ENCODE measurements around the gene SPSB3.

SPSB3 gene

GRCh38 chr16:1775006-1775845, 7.1 kb downstream of the SPSB3 start:
- no peak for DNase-seq (ENCODE audit: low read depth, low spot score)

GRCh38 chr16:1774448-1774780, 8.0 kb downstream of the SPSB3 start:
- no peak for DNase-seq (ENCODE audit: low read depth, low spot score)

- no peak for DNase-seq (ENCODE audit: low read depth, low spot score)
These were observed 8.5 kb downstream of the SPSB3 start for GRCh38 chr16:1773703-1774447.

- no peak for DNase-seq (ENCODE audit: low read depth, low spot score)
These were observed 9.3 kb downstream of the SPSB3 start, which contains the start of gene MRPS34 for GRCh38 chr16:1772908-1773702. Gene MRPS34 (minus strand): TSS chr16:1773134. CDS start chr16:1773119, 15 bp downstream.

GRCh38 chr16:1772362-1772907, 9.9 kb downstream of the SPSB3 start, which contains the start of gene EME2:
Gene EME2 (plus strand): TSS chr16:1772810. CDS start chr16:1773228, 418 bp downstream.
- no peak for DNase-seq (ENCODE audit: low read depth, low spot score)

- DNase-seq (ENCODE audit: low read depth, low spot score): no peak
These were observed 10.5 kb downstream of the SPSB3 start for GRCh38 chr16:1771864-1772361.

GRCh38 chr16:1771188-1771863, 11.0 kb downstream of the SPSB3 start, which contains the start of gene NME3:
Gene NME3 (minus strand): TSS chr16:1771543. CDS start chr16:1771534, 9 bp downstream.
- DNase-seq (ENCODE audit: low read depth, low spot score): no peak

GRCh38 chr16:1770328-1771187, 11.8 kb downstream of the SPSB3 start:
- no peak for DNase-seq (ENCODE audit: low read depth, low spot score)

- DNase-seq (ENCODE audit: low read depth, low spot score): no peak
These were observed 12.7 kb downstream of the SPSB3 start for GRCh38 chr16:1769402-1770300.

GRCh38 chr16:1768767-1769401, 13.5 kb downstream of the SPSB3 start:
- DNase-seq (ENCODE audit: low read depth, low spot score): no peak

- DNase-seq (ENCODE audit: low read depth, low spot score): no peak
These were observed 14.2 kb downstream of the SPSB3 start for GRCh38 chr16:1768061-1768766.

GRCh38 chr16:1767116-1767994, 15.0 kb downstream of the SPSB3 start:
- no peak for DNase-seq (ENCODE audit: low read depth, low spot score)

- no peak for DNase-seq (ENCODE audit: low read depth, low spot score)
These were observed 15.7 kb downstream of the SPSB3 start for GRCh38 chr16:1766701-1767100.

- DNase-seq (ENCODE audit: low read depth, low spot score): no peak
These were observed 16.1 kb downstream of the SPSB3 start for GRCh38 chr16:1766231-1766630.

- DNase-seq (ENCODE audit: low read depth, low spot score): no peak
These were observed 16.5 kb downstream of the SPSB3 start for GRCh38 chr16:1765826-1766225.

GRCh38 chr16:1764971-1765370, 17.4 kb downstream of the SPSB3 start:
- no peak for DNase-seq (ENCODE audit: low read depth, low spot score)
